Measurements from ENCODE around the gene ADGRA1.
"Not testable (repeated sequence)": the region's sequence is repeated elsewhere in the genome, so short reads cannot be mapped to it uniquely, and the experiment has no call there.

Gene ADGRA1

GRCh38 chr10:133107442-133107841, 19.7 kb downstream of the ADGRA1 start:
- no peak overlapping the region for H3K4me2 ChIP-seq (ENCODE audit: low read length)
- H3K9ac ChIP-seq (ENCODE audit: low read length) = no peak overlapping the region
- H3K79me2 ChIP-seq (ENCODE audit: low read length) = no peaks in the 10 kb centered on the region
- no peak overlapping the region for H3K27ac ChIP-seq (ENCODE audit: low read length)
- no peak overlapping the region for H2AFZ ChIP-seq (ENCODE audit: low read depth, low read length)
- H3K4me1 ChIP-seq (ENCODE audit: low read length) = no peaks in the 10 kb centered on the region
- no peak overlapping the region for H3K4me3 ChIP-seq (ENCODE audit: low read length)
- no peaks in the 10 kb centered on the region for H3K27me3 ChIP-seq (ENCODE audit: low read depth, low read length)
- H3K9me3 ChIP-seq (ENCODE audit: insufficient read depth, low read length) = peaks cover 5% of the 10 kb centered on the region; the same call in 1 of the 2 replicates
- no peak for TF ChIP-seq CTCF (IDR thresholded peaks at IDR 0.05; ENCODE audit: low read depth, low read length)
- no peak for TF ChIP-seq EZH2phosphoT487 (IDR thresholded peaks at IDR 0.05; ENCODE audit: low read depth)
- H3K36me3 ChIP-seq (replicated peaks; ENCODE audit: low read depth, low read length) = no peaks in the 10 kb centered on the region
- H4K20me1 ChIP-seq (ENCODE audit: insufficient read depth, low read length) = no peaks in the 10 kb centered on the region

- H3K9ac ChIP-seq (ENCODE audit: low read length) = no peak overlapping the region
- no peaks in the 10 kb centered on the region for H3K27me3 ChIP-seq (ENCODE audit: low read depth, low read length)
- H3K9me3 ChIP-seq (ENCODE audit: insufficient read depth, low read length) = peaks cover 5% of the 10 kb centered on the region; the same call in 1 of the 2 replicates
- no peaks in the 10 kb centered on the region for H3K4me1 ChIP-seq (ENCODE audit: low read length)
- no peak overlapping the region for H3K4me2 ChIP-seq (ENCODE audit: low read length)
- H3K36me3 ChIP-seq (replicated peaks; ENCODE audit: low read depth, low read length) = no peaks in the 10 kb centered on the region
- no peaks in the 10 kb centered on the region for H4K20me1 ChIP-seq (ENCODE audit: insufficient read depth, low read length)
- no peaks in the 10 kb centered on the region for H3K79me2 ChIP-seq (ENCODE audit: low read length)
- no peak overlapping the region for H3K27ac ChIP-seq (ENCODE audit: low read length)
- no peak overlapping the region for H3K4me3 ChIP-seq (ENCODE audit: low read length)
- H2AFZ ChIP-seq (ENCODE audit: low read depth, low read length) = no peak overlapping the region
- TF ChIP-seq CTCF (IDR thresholded peaks at IDR 0.05; ENCODE audit: low read depth, low read length) (no peak), EZH2phosphoT487 (IDR thresholded peaks at IDR 0.05; ENCODE audit: low read depth) (no peak)
Measured at GRCh38 chr10:133109711-133110110, 22.0 kb downstream of the ADGRA1 start.

GRCh38 chr10:133110133-133110532, 22.4 kb downstream of the ADGRA1 start:
- H3K36me3 ChIP-seq (replicated peaks; ENCODE audit: low read depth, low read length) = no peaks in the 10 kb centered on the region
- H4K20me1 ChIP-seq (ENCODE audit: insufficient read depth, low read length) = no peaks in the 10 kb centered on the region
- TF ChIP-seq EZH2phosphoT487 (IDR thresholded peaks at IDR 0.05; ENCODE audit: low read depth) (no peak), CTCF (IDR thresholded peaks at IDR 0.05; ENCODE audit: low read depth, low read length) (no peak)
- H3K9ac ChIP-seq (ENCODE audit: low read length) = no peak overlapping the region
- no peaks in the 10 kb centered on the region for H3K79me2 ChIP-seq (ENCODE audit: low read length)
- H3K27ac ChIP-seq (ENCODE audit: low read length) = no peak overlapping the region
- H3K4me2 ChIP-seq (ENCODE audit: low read length) = no peak overlapping the region
- no peak overlapping the region for H3K4me3 ChIP-seq (ENCODE audit: low read length)
- H3K4me1 ChIP-seq (ENCODE audit: low read length) = no peaks in the 10 kb centered on the region
- H3K27me3 ChIP-seq (ENCODE audit: low read depth, low read length) = no peaks in the 10 kb centered on the region
- peaks cover 5% of the 10 kb centered on the region; the same call in 1 of the 2 replicates for H3K9me3 ChIP-seq (ENCODE audit: insufficient read depth, low read length)
- H2AFZ ChIP-seq (ENCODE audit: low read depth, low read length) = no peak overlapping the region

- Histone ChIP-seq H3K36me3 (replicated peaks; ENCODE audit: low read depth, low read length) (no peaks in the 10 kb centered on the region), H3K4me2 (ENCODE audit: low read length) (no peak overlapping the region), H3K4me3 (ENCODE audit: low read length) (no peak overlapping the region), H3K9ac (ENCODE audit: low read length) (no peak overlapping the region), H2AFZ (ENCODE audit: low read depth, low read length) (no peak overlapping the region), H3K27ac (ENCODE audit: low read length) (no peak overlapping the region), H3K27me3 (ENCODE audit: low read depth, low read length) (no peaks in the 10 kb centered on the region), H3K4me1 (ENCODE audit: low read length) (no peaks in the 10 kb centered on the region), H3K9me3 (ENCODE audit: insufficient read depth, low read length) (peaks cover 5% of the 10 kb centered on the region; the same call in 1 of the 2 replicates), H4K20me1 (ENCODE audit: insufficient read depth, low read length) (no peaks in the 10 kb centered on the region), H3K79me2 (ENCODE audit: low read length) (no peaks in the 10 kb centered on the region)
- TF ChIP-seq EZH2phosphoT487 (IDR thresholded peaks at IDR 0.05; ENCODE audit: low read depth) (no peak), CTCF (IDR thresholded peaks at IDR 0.05; ENCODE audit: low read depth, low read length) (no peak)
Measured at GRCh38 chr10:133110609-133111275, 23.0 kb downstream of the ADGRA1 start.

- H3K9me3 ChIP-seq (ENCODE audit: insufficient read depth, low read length); H3K4me1 ChIP-seq (ENCODE audit: low read length); H2AFZ ChIP-seq (ENCODE audit: low read depth, low read length); H3K4me2 ChIP-seq (ENCODE audit: low read length); H3K36me3 ChIP-seq (replicated peaks; ENCODE audit: low read depth, low read length); H4K20me1 ChIP-seq (ENCODE audit: insufficient read depth, low read length); H3K4me3 ChIP-seq (ENCODE audit: low read length); H3K9ac ChIP-seq (ENCODE audit: low read length); H3K27me3 ChIP-seq (ENCODE audit: low read depth, low read length); H3K27ac ChIP-seq (ENCODE audit: low read length); H3K79me2 ChIP-seq (ENCODE audit: low read length): not testable (repeated sequence)
Measured at GRCh38 chr10:133111640-133112039, 23.9 kb downstream of the ADGRA1 start.
